ENCODE data around the gene FGF11.
A peak's percentile ranks its signal among the peaks of the same experiment; 100 is the strongest.

The FGF11 gene

DNA sequence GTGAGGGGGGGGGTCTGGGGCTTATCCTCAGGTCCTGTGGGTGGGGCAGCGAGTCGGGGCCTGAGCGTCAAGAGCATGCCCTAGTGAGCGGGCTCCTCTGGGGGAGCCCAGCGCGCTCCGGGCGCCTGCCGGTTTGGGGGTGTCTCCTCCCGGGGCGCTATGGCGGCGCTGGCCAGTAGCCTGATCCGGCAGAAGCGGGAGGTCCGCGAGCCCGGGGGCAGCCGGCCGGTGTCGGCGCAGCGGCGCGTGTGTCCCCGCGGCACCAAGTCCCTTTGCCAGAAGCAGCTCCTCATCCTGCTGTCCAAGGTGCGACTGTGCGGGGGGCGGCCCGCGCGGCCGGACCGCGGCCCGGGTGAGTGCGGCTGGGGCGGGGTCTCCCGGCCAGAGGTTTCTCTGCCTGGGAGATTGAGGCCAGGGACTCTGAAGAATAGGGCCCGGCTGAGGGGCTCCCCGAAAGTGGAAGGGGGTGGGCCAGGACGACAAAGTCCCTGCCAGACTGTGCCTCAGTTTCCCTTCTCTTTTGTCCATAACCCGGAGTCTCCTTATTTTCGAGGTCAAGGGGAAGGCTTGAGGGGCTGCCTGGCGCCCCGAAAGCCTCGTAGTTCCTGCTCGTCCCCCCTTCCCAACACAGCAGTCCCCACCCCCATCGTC is at the start of gene FGF11:
FGF11 (plus strand) TSS at position 51 of the 651 bp plus-strand sequence; CDS start at position 160, 109 bp downstream.
- no peak for DNase-seq

- no peak for DNase-seq
Measured at GRCh38 chr17:7389924-7390910, 49.1 kb upstream of the FGF11 start.

GRCh38 chr17:7391307-7391706 is 48.0 kb upstream of the FGF11 start:
- DNase-seq: no peak

- no peak for DNase-seq
Measured at GRCh38 chr17:7392696-7393612, 46.4 kb upstream of the FGF11 start.

DNA sequence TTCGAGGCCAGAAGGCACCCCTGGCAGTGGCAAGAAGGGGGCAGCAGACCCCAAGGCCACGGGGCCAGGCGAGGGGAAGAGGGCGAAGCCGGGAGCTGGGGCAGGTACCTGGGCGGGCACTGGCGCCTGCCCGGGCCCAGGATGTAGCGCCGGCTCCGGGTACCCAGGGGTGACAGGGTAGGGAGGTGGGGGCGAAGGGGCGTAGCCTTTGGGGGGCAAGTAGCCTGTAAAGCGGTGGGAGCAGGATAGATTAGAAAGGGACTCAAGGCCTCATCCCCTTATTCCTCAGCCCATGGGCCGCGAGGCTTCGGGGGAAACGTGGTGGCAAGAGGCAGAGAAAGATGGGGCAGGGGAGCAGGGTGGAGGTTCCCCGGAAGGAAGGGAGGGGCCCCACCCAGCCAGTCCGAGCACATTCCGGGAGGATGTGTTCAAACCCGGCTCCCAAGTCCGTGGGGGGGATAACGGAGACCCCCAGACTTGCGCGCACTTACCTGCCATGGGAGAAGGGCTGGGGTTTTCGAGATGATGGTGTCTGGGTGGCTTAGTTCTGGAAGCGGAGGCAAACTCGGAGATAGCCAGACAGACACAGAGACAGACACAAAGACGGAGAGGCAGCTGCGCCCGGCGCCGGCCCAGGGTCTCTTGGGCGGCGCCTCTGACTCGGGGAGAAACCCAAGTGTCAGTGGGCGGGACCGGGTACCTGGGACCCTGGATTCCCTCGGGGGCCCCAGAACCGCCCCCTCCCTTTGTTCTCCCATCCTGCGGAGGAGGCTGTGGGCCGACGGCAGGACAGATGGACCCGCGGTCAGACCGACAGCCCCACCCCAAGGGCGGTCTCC is 45.5 kb upstream of the FGF11 start:
- DNase-seq: no peak

- DNase-seq: peak; percentile 31
Measured at GRCh38 chr17:7394452-7395191, 44.7 kb upstream of the FGF11 start, which contains the start of gene PLSCR3. PLSCR3 (minus strand) TSS chr17:7394525; CDS start chr17:7394110, 415 bp downstream.

GRCh38 chr17:7396147-7396546 is 43.2 kb upstream of the FGF11 start:
- no peak for DNase-seq

DNA sequence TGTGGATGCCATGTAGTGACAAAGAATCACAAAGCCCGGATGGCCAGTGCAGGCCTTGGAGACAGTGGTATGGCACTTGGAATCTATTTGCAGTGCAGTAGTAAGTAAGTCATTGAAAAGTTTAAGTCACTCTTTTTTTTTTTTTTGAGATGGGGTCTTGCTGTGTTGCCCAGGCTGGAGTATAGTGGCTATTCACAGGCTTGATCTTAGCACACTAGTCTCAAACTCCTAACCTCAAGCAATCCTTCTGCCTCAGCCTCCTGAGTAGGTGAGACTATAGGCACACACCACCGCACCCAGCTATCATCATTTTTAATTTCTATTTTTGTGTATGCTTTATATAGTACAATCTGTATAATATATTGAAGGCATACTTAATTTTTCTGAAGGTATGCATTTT is 40.7 kb upstream of the FGF11 start:
- no peak for DNase-seq

DNA sequence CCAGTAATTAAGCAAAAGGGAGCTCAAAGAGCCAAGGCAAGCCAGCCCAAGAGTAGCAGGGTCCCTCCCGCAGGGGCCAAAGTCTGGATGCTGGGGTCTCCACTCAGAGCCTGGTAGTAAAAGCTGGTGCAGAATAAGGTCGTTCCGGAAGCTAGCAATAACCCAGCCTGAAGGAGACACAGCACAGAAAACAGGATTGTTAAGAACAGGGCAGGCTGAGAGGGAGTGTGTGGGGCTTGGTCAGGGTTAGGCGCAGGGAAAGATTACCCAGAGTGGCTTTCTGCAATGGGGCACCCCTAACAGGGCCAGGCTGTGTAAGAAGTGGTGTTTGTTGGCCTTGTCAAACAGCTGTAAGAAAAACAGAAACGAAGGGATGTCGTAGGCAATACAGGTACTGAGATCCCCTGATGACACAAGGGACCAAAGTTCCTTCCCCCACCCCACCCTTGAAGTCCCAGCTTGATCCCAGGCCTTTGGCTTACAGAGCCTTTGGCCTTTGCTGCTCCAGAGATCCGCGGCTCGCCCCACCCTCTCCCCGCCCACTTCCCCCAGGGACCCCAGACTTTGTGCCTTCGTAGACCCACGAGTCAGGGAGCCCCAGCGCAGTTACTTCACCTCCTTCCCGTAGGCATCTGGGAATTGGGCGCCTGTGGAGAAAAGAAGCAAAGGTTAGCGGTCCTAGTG is 36.1 kb upstream of the FGF11 start:
- no peak for DNase-seq

DNA sequence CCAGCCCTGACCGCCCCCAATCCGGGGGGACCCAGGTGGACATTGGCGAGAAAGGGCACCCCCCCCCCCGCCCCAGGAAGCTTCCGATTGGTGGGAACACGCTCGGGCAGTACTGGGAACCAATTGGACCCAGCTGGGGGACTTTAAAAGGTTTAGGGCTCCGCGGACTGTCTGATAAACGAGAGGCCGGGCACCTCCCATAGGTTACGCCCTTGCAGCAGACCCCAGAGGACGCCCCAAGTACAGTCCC is 35.7 kb upstream of the FGF11 start:
- no peak for DNase-seq

DNA sequence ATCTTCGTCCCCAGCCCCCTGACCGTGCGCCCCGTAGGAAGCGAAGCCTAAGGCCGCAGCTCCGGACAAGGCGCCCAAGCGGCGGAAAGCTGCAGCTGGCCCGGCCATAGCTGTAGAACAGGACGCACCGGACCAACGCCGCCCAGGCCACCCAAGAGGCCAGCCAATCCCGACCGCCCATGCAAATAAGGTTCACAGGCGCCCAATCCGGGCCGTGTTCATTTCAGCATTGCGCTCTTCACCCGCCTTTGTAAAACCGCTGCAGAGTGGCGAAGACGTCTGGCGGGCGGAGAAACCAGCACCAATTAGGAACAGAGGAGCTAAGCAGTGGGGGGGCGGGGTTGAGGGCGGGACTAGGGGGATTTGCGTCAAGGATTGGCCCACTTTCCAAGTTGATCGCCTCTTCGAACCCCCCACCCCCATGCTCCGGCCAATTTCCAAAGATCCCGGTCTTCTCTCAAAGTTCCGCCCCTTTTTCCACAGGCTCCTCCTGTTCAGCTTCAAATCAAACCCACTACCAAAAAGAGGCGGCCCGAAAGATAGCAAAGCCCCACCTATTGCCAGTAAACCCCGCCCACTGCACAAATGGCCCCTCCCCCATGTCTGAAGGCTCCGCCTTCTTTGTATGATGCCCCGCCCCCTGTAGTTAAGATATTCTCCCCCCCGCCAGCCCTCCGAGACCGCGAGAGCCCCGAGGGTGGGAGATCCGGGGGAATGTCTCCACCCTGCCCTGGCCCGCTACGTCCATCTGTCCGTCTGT is 35.2 kb upstream of the FGF11 start, which contains the start of gene TMEM256:
TMEM256 (minus strand) TSS at position 121 of the 760 bp plus-strand sequence; CDS start at position 108, 13 bp downstream.
- peak; percentile 66 for DNase-seq

DNA sequence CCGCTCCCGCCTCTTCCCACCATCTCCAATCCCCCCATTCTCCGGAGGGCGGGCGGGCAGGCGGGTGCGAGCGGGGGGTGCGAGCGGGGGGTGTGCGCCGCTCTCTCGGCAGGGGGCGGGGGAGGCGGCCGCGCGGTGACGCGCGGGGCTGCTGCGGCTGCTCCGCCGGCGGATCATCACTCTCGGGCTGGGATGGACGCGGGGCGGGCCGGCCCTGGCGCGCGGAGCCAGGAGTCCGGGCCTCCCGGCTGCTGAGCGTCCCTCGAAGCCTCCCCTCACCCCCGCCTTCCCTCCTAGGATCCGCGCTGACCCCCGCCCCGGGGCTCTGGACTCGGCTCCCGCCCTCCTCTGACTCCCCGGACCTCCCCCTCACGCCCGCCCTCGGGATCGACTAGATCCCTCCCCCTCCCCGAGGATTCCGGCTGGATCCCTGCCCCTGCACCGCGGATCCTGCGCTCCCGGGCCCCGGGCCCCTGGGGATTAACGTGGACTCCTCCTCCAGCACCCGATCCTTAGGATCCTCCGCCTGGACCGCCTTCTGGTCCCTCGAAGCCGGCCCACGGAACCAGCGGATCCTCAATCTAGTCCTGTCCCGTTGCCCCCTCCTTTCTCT is 34.5 kb upstream of the FGF11 start:
- DNase-seq: no peak

DNA sequence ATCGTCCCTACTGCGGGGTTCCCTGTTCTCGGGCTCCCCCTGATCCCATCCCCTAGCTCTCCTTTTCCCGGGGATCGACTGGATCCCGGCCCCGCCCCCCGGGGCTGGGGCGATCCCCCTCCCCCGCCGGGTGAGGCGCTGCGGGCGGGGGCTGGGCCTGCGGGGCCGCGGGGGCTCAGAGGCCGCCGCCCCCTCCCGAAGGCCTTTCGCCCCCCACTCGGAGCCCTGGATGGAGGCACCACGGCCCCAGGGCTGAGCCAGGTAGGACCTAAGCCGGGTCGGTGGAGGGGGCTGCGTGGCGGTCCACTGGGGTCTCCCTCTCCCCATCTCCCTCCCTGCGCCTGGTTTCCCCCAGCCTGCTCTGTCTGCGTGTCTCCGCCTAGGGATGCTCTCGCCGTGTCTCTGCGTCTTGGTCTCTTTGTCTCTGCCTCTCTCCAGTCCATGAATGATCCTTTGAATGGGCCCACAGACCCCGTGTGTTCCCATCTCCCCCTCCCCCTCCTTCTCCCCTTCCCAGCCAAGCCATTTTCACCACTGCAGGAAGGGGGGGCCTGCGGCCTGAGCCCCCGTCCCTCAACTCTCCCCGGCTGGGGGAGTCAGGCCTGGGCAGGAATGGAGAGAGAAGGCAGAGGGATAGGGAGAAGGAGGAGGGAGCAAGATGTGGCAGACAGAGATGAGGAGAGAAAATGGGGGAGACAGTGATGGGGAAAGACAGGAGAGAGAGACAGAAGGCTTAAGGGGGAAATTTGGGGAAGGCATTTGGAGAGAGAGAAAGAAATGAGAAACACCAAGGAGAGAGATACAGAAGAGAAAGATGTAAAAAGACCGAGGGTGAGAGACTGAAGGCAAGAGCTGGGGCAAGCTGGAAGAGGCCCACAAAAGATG is 33.7 kb upstream of the FGF11 start:
- DNase-seq: no peak

DNA sequence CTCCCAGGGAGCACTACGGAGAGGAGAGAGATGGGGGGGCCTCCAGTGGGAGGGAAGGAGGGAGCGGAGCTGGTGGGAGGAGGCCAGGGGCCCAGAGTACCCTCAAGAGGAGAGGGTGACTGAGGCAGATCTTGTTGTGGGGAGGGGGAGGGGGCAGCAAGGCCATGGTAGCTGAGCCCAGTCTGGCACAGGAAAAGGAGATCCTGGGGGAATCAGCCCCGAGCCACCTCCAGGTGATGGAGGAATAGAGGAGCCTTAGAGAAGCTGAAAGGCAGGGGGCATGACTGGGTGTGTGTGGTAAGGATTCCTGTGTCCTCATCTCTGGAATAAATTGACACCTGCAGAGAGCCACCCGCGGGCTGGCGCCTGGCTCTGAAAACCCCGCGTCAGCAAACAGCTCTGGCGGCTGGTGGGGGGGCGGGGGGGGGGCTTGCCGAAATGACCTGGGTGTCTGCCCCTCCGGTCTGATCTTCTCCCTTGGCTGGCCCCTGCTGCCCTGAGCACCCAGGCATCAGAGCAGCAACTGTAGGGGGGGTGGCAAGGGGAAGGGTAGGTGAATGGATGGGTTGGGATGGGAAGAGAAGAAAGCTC is 33.0 kb upstream of the FGF11 start:
- DNase-seq: no peak

DNA sequence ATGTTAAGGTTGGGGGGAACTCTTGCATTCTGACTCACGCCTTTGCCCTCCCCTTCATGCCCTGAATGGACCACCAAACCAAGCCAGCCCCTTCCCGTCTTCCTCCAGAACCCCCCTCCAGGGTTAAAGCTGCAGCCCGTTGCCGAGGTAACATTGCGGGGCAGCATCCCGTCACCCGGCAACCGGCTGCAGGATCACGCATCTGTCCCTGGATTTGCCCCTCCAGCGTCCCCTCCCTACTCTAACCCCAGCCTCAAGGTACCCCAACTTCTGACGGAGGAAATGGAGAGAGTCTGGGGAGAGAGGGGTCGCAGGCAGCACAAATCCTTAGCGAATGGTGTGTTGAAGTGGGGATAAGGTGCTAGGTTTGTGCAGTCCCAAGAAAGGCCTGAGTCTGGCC is 32.2 kb upstream of the FGF11 start:
- no peak for DNase-seq

DNA sequence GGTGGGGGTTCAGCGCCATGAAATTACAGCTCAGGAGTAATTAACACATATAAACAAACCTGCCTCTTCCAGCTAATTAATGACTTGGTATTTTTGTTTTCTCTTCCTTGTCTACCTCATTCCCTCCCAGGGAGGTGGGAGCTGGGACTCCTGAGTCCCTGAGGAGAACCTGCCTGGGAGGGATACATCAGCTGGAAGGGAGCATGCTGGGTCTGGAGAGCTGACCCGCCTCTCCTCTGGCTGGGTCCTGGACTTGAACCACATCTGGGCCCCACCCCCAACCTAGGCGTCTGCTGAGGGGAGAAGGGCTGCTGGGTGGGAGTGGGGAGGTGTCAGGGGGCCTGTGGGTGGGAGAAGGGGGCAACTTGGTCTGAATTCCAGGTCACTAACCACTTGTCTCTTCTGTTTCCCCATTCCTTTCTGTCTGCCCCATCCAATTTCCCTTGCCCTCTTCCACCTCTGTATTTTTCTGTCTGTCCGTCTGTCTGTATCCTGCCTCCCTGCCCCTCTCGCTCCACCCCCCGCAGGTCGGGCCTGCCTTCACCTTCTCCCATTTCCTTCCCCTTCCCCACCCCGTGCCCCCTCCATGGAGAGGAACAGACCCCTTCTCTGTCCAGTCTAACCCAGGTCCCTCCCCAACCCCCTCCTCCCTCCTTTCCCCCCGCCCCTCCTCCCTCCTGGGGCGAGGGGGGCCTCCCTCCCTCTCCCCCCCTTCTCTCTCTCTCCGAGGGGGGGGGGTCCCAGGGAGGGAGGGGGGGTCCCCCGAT is 31.6 kb upstream of the FGF11 start, which contains the start of gene NLGN2:
NLGN2 (plus strand) TSS at position 361 of the 767 bp plus-strand sequence. CDS start 411 bp downstream, outside the sequence.
- no peak for DNase-seq

- DNase-seq: no peak
Measured at GRCh38 chr17:7408252-7408727, 31.0 kb upstream of the FGF11 start.
